HEK293 (cell line): ENCODE measurements around the gene BMP6.
A peak's percentile ranks its signal among the peaks of the same experiment; 100 is the strongest.

ENCODE experiments used
- CTCF ChIP-seq: fragments of 450-650 bp; formaldehyde crosslinking; IDR thresholded peaks from 2 replicates; pipeline ENCODE4 v1.5.1; 2016; ENCODE audit warnings: missing biosample characterization, missing genetic modification characterization
- INSM2 ChIP-seq: fragments of 450-650 bp; formaldehyde crosslinking; IDR thresholded peaks from 2 replicates; pipeline ENCODE4 v1.5.1; 2016; ENCODE audit warnings: missing biosample characterization, missing genetic modification characterization
- KLF9 ChIP-seq: fragments of 450-650 bp; formaldehyde crosslinking; IDR thresholded peaks from 2 replicates; pipeline ENCODE4 v1.5.1; 2016; ENCODE audit warnings: missing biosample characterization, missing genetic modification characterization, low read depth
- MYNN ChIP-seq: fragments of 450-650 bp; formaldehyde crosslinking; IDR thresholded peaks from 2 replicates; pipeline ENCODE4 v1.5.1; 2016; ENCODE audit warnings: missing biosample characterization, missing genetic modification characterization, borderline replicate concordance
- OVOL3 ChIP-seq: fragments of 450-650 bp; formaldehyde crosslinking; IDR thresholded peaks from 2 replicates; pipeline ENCODE4 v1.5.1; 2016; ENCODE audit warnings: missing biosample characterization, missing genetic modification characterization
- PRDM10 ChIP-seq: fragments of 450-650 bp; formaldehyde crosslinking; IDR thresholded peaks from 2 replicates; pipeline ENCODE4 v1.5.1; 2016; ENCODE audit warnings: missing biosample characterization, missing genetic modification characterization
- SCRT1 ChIP-seq: fragments of 450-650 bp; formaldehyde crosslinking; IDR thresholded peaks from 2 replicates; pipeline ENCODE4 v1.5.1; 2016; ENCODE audit warnings: missing biosample characterization, missing genetic modification characterization, borderline replicate concordance
- SP2 ChIP-seq: fragments of 450-650 bp; formaldehyde crosslinking; IDR thresholded peaks from 2 replicates; pipeline ENCODE4 v1.5.1; 2016; ENCODE audit warnings: missing biosample characterization, missing genetic modification characterization
- SP7 ChIP-seq: fragments of 450-650 bp; formaldehyde crosslinking; IDR thresholded peaks from 2 replicates; pipeline ENCODE4 v1.5.1; 2016; ENCODE audit warnings: missing biosample characterization, missing genetic modification characterization
- ZBTB49 ChIP-seq: fragments of 450-650 bp; formaldehyde crosslinking; IDR thresholded peaks from 2 replicates; pipeline ENCODE4 v1.5.1; 2016; ENCODE audit warnings: missing biosample characterization, missing genetic modification characterization, low read depth
- ZNF148 ChIP-seq: fragments of 450-650 bp; formaldehyde crosslinking; IDR thresholded peaks from 2 replicates; pipeline ENCODE4 v1.5.0; 2017; ENCODE audit warnings: missing biosample characterization, missing genetic modification characterization, borderline replicate concordance
- ZNF169 ChIP-seq: fragments of 450-650 bp; formaldehyde crosslinking; IDR thresholded peaks from 2 replicates; pipeline ENCODE4 v1.5.1; 2016; ENCODE audit warnings: missing biosample characterization, missing genetic modification characterization
- ZNF18 ChIP-seq: fragments of 450-650 bp; formaldehyde crosslinking; IDR thresholded peaks from 2 replicates; pipeline ENCODE4 v1.5.1; 2016; ENCODE audit warnings: missing biosample characterization, missing genetic modification characterization
- ZNF23 ChIP-seq: fragments of 450-650 bp; formaldehyde crosslinking; IDR thresholded peaks from 2 replicates; pipeline ENCODE4 v1.5.1; 2016; ENCODE audit warnings: missing biosample characterization, missing genetic modification characterization, borderline replicate concordance
- ZNF324 ChIP-seq: fragments of 450-650 bp; formaldehyde crosslinking; IDR thresholded peaks from 2 replicates; pipeline ENCODE4 v1.5.1; 2016; ENCODE audit warnings: missing biosample characterization, missing genetic modification characterization
- ZNF366 ChIP-seq: fragments of 450-650 bp; formaldehyde crosslinking; conservative IDR thresholded peaks from 2 replicates; pipeline ENCODE4 v1.5.1; 2016; ENCODE audit warnings: missing biosample characterization, missing genetic modification characterization
- ZNF404 ChIP-seq: fragments of 450-650 bp; formaldehyde crosslinking; IDR thresholded peaks from 2 replicates; pipeline ENCODE4 v1.5.1; 2017; ENCODE audit warnings: missing biosample characterization, missing genetic modification characterization
- ZNF529 ChIP-seq: fragments of 450-650 bp; formaldehyde crosslinking; IDR thresholded peaks from 2 replicates; pipeline ENCODE4 v1.5.1; 2017; ENCODE audit warnings: missing genetic modification characterization, missing biosample characterization; ENCODE audit not compliant: insufficient replicate concordance
- ZNF580 ChIP-seq: fragments of 450-650 bp; formaldehyde crosslinking; IDR thresholded peaks from 2 replicates; pipeline ENCODE4 v1.5.1; 2016; ENCODE audit warnings: missing biosample characterization, missing genetic modification characterization
- ZNF623 ChIP-seq: fragments of 450-650 bp; formaldehyde crosslinking; IDR thresholded peaks from 2 replicates; pipeline ENCODE4 v1.5.1; 2016; ENCODE audit warnings: missing biosample characterization, missing genetic modification characterization
- ZNF791 ChIP-seq: fragments of 450-650 bp; formaldehyde crosslinking; IDR thresholded peaks from 2 replicates; pipeline ENCODE4 v1.5.1; 2016; ENCODE audit warnings: missing biosample characterization, missing genetic modification characterization

The BMP6 gene

GRCh38 chr6:7832904-7833750 is 107.2 kb downstream of the BMP6 start (continued):
- TF ChIP-seq INSM2 (tag by site-specific recombination) (no peak), PRDM10 (tag by site-specific recombination) (0 out of 2 replicates have a peak, but pooled peaks have one; percentile 17), ZNF148 (tag by site-specific recombination) (no peak), ZNF529 (tag by site-specific recombination) (no peak), MYNN (tag by site-specific recombination) (no peak), ZNF404 (tag by site-specific recombination) (no peak), ZNF366 (tag by site-specific recombination) (no peak), OVOL3 (0 out of 2 replicates have a peak, but pooled peaks have one; percentile 12), ZNF23 (tag by site-specific recombination) (no peak), SCRT1 (tag by site-specific recombination) (no peak), ZNF18 (tag by site-specific recombination) (peak; percentile 21; the same call in 1 of the 2 replicates), CTCF (tag by site-specific recombination) (no peak), ZNF324 (tag by site-specific recombination) (no peak), ZNF580 (tag by site-specific recombination) (0 out of 2 replicates have a peak, but pooled peaks have one; percentile 51), ZNF623 (tag by site-specific recombination) (no peak), ZNF791 (no peak), SP2 (tag by site-specific recombination) (no peak), ZNF169 (tag by site-specific recombination) (no peak), KLF9 (tag by site-specific recombination) (no peak), ZBTB49 (tag by site-specific recombination) (no peak), SP7 (tag by site-specific recombination) (no peak)
